OCI-LY1 (cell line): ENCODE results near the gene PCNX3.
"Not testable (repeated sequence)": the region's sequence is repeated elsewhere in the genome, so short reads cannot be mapped to it uniquely, and the experiment has no call there.

Experiments used
- CTCF ChIP-seq: fragments of 200-600 bp; sonication (generic), shearing (Covaris generic); IDR thresholded peaks from 2 replicates; pipeline ENCODE4 v1.5.1; 2017; ENCODE audit warnings: mild to moderate bottlenecking, antibody characterized with exemption, low read length, moderate library complexity, mixed read lengths
- EZH2 ChIP-seq: fragments of 200-600 bp; sonication (generic), shearing (Covaris generic); IDR thresholded peaks from 2 replicates; pipeline ENCODE4 v1.8.0; 2017; ENCODE audit warnings: borderline replicate concordance, mixed run types, mild to moderate bottlenecking, antibody characterized with exemption, low read length, moderate library complexity, mixed read lengths

- TF ChIP-seq CTCF, EZH2: not testable (repeated sequence)
Measured at GRCh38 chr11:65683480-65683879, 67.9 kb downstream of the PCNX3 start.
